HG03135 (cell line): Measurements from ENCODE around the gene SDR9C7.
"Not testable (repeated sequence)": the region's sequence is repeated elsewhere in the genome, so short reads cannot be mapped to it uniquely, and the experiment has no call there.

ENCODE experiments used
- ATAC-seq: cut with Tn5 transposase; IDR thresholded peaks from one replicate; pipeline ENCODE4 v1.9.1; 2021; ENCODE audit warnings: mild to moderate bottlenecking, moderate library complexity; ENCODE audit not compliant: unreplicated experiment

The SDR9C7 gene

GRCh38 chr12:56954057-56954957 is 20.1 kb upstream of the SDR9C7 start:
- ATAC-seq = no peak

- ATAC-seq = no peak
These were observed 19.1 kb upstream of the SDR9C7 start for GRCh38 chr12:56953314-56953713.

- no peak for ATAC-seq
These were observed 17.6 kb upstream of the SDR9C7 start for GRCh38 chr12:56951582-56952339.

- ATAC-seq = no peak
These were observed 14.7 kb upstream of the SDR9C7 start for GRCh38 chr12:56948881-56949280.

GRCh38 chr12:56948457-56948777 is 14.2 kb upstream of the SDR9C7 start:
- no peak for ATAC-seq

GRCh38 chr12:56947633-56948456 is 13.6 kb upstream of the SDR9C7 start:
- ATAC-seq = no peak

GRCh38 chr12:56943878-56944277 is 9.7 kb upstream of the SDR9C7 start:
- no peak for ATAC-seq

- not testable (repeated sequence) for ATAC-seq
These were observed 9.2 kb upstream of the SDR9C7 start for GRCh38 chr12:56943374-56943773.

GRCh38 chr12:56941299-56942017 is 7.2 kb upstream of the SDR9C7 start:
- no peak for ATAC-seq

- not testable (repeated sequence) for ATAC-seq
These were observed 6.7 kb upstream of the SDR9C7 start for GRCh38 chr12:56940942-56941298.

GRCh38 chr12:56935752-56936151 is 1.5 kb upstream of the SDR9C7 start:
- ATAC-seq = no peak

GRCh38 chr12:56935157-56935556 is 949 bp upstream of the SDR9C7 start:
- no peak for ATAC-seq

GRCh38 chr12:56932867-56933266 is 1.3 kb downstream of the SDR9C7 start:
- ATAC-seq = no peak

- no peak for ATAC-seq
These were observed 2.1 kb downstream of the SDR9C7 start for GRCh38 chr12:56932146-56932545.

- no peak for ATAC-seq
These were observed 2.7 kb downstream of the SDR9C7 start for GRCh38 chr12:56931474-56931978.

- no peak for ATAC-seq
These were observed 4.0 kb downstream of the SDR9C7 start for GRCh38 chr12:56930241-56930640.

- no peak for ATAC-seq
These were observed 4.4 kb downstream of the SDR9C7 start for GRCh38 chr12:56929780-56930179.

- ATAC-seq = no peak
These were observed 5.9 kb downstream of the SDR9C7 start for GRCh38 chr12:56928262-56928661.

GRCh38 chr12:56927281-56927680 is 6.9 kb downstream of the SDR9C7 start:
- ATAC-seq = no peak

GRCh38 chr12:56922031-56922430 is 12.2 kb downstream of the SDR9C7 start:
- ATAC-seq = no peak

- ATAC-seq = no peak
These were observed 12.9 kb downstream of the SDR9C7 start for GRCh38 chr12:56921346-56921745.
